HepG2 (cell line): Measurements from ENCODE around the gene SCN7A. TPM values are rescaled to one million over a fixed set of nuclear protein-coding genes. Genes with fewer than 3 reads are reported as not detected.
A peak's percentile ranks its signal among the peaks of the same experiment; 100 is the strongest.

Experiments
- ATAC-seq: fragments of 200-7000 bp; cut with Tn5 transposase; 3 replicates; pipeline ENCODE4 v1.9.1; 2020; ENCODE audit warnings: mild to moderate bottlenecking, moderate library complexity
- BruUV-seq: library from RNA; stranded (reverse); fragments of 400-500 nt; replicated peaks from 2 replicates; lab custom pipeline; 2021; lab: Mats Ljungman, UMichigan
- CTCF ChIA-PET: fragments of 300-600 bp; formaldehyde crosslinking; extraction: SDS; loops from one replicate; lab custom pipeline; 2021; ENCODE audit warnings: low total read pairs, inconsistent platforms, low intra/inter-chr PET ratio; lab: Yijun Ruan, JAX
- POLR2A ChIA-PET: fragments of 350-600 bp; sonication (Branson Sonifier 250); formaldehyde crosslinking; loops from one replicate; lab custom pipeline; 2020; ENCODE audit warnings: antibody characterized with exemption, inconsistent platforms; lab: Yijun Ruan, JAX
- DNase-seq: peaks from one replicate; pipeline ENCODE4 v3.0.0-alpha.2; 2015; ENCODE audit warnings: low spot score
- FAIRE-seq: peaks from 3 replicates; lab custom pipeline; 2011; peaks lifted over from hg19 to GRCh38; lab: Jason Lieb, UNC
- H2AFZ ChIP-seq: one replicate; pipeline ENCODE4 v1.6.1; 2011; ENCODE audit warnings: low read length, inconsistent platforms
- H3K27ac ChIP-seq: fragments of 300-600 bp; 3 replicates; pipeline ENCODE4 v1.8.0; 2011; ENCODE audit warnings: mixed run types, mild to moderate bottlenecking, mixed read lengths, low read length, inconsistent platforms; ENCODE audit not compliant: insufficient read depth; ENCODE audit errors: extremely low read length
- H3K27me3 ChIP-seq, 2 experiments: fragments of 200-600 bp in 1 of 2; 2 replicates in 1 of 2; 3 replicates in 1 of 2; pipeline versions ENCODE4 v1.6.0 to v1.8.0; 2011; ENCODE audit warnings: low read length in 2 of 2, mild to moderate bottlenecking in 2 of 2, moderate library complexity in 2 of 2, inconsistent platforms in 1 of 2; ENCODE audit not compliant: insufficient read depth in 2 of 2, control insufficient read depth in 1 of 2
- H3K36me3 ChIP-seq, 2 experiments: fragments of 200-600 bp in 1 of 2; replicated peaks in 1 of 2; 2 replicates in 1 of 2; 3 replicates in 1 of 2; pipeline versions ENCODE4 v1.5.1 to v1.8.0; 2011; ENCODE audit warnings: low read length in 2 of 2, inconsistent platforms in 1 of 2; ENCODE audit not compliant: insufficient read depth in 2 of 2, control insufficient read depth in 1 of 2
- H3K4me1 ChIP-seq: 2 replicates; pipeline ENCODE4 v1.5.1; 2012; ENCODE audit warnings: low read length, inconsistent platforms; ENCODE audit not compliant: insufficient read depth
- H3K4me2 ChIP-seq: 2 replicates; pipeline ENCODE4 v1.6.0; 2011; ENCODE audit warnings: low read depth, low read length, inconsistent platforms
- H3K4me3 ChIP-seq, 3 experiments: fragments of 200-600 bp in 1 of 3; sonication (generic), shearing (Covaris generic) in 1 of 3; replicated peaks in 1 of 3; 2 replicates each; pipeline ENCODE4 v1.5.1; 2011 to 2016; ENCODE audit warnings: low read length in 3 of 3, inconsistent platforms in 2 of 3, low read depth in 2 of 3, mild to moderate bottlenecking in 2 of 3, control low read depth in 1 of 3, mixed read lengths in 1 of 3; ENCODE audit not compliant: insufficient read depth in 1 of 3
- H3K79me2 ChIP-seq: one replicate; pipeline ENCODE4 v1.6.1; 2011; ENCODE audit warnings: low read length, inconsistent platforms; ENCODE audit not compliant: insufficient read depth
- H3K9ac ChIP-seq: 2 replicates; pipeline ENCODE4 v1.6.0; 2011; ENCODE audit warnings: mild to moderate bottlenecking, low read depth, low read length, inconsistent platforms; ENCODE audit not compliant: insufficient read depth
- H3K9me3 ChIP-seq: 2 replicates; pipeline ENCODE4 v1.5.1; 2012; ENCODE audit warnings: mild to moderate bottlenecking, low read length
- H4K20me1 ChIP-seq: 2 replicates; pipeline ENCODE4 v1.6.0; 2011; ENCODE audit warnings: inconsistent platforms, mild to moderate bottlenecking, low read length, moderate library complexity; ENCODE audit not compliant: insufficient read depth
- CEBPB ChIP-seq: IDR thresholded peaks from 2 replicates; pipeline ENCODE4 v1.6.1; 2011; ENCODE audit warnings: low read depth, low read length, improper control_type of control experiment, borderline replicate concordance
- JUND ChIP-seq: sonication (generic); formaldehyde crosslinking; IDR thresholded peaks from 2 replicates; pipeline ENCODE4 v1.8.0; 2022; ENCODE audit warnings: mild to moderate bottlenecking, missing genetic modification reagents
- NFIC ChIP-seq: IDR thresholded peaks from 2 replicates; pipeline ENCODE4 v1.6.1; 2012; ENCODE audit warnings: mild to moderate bottlenecking, low read length, inconsistent platforms
- NR2F6 ChIP-seq, 2 experiments: IDR thresholded peaks; 2 replicates each; pipeline ENCODE4 v1.6.1; 2016; ENCODE audit warnings: antibody characterized with exemption in 1 of 2, mild to moderate bottlenecking in 1 of 2
- SALL1 ChIP-seq: sonication (generic); formaldehyde crosslinking; IDR thresholded peaks from 2 replicates; pipeline ENCODE4 v1.8.0; 2022; ENCODE audit warnings: mild to moderate bottlenecking, missing genetic modification reagents
- SP5 ChIP-seq: IDR thresholded peaks from 2 replicates; pipeline ENCODE4 v1.6.1; 2016; ENCODE audit warnings: low read depth, borderline replicate concordance
- TCF7 ChIP-seq: sonication (generic); IDR thresholded peaks from 2 replicates; pipeline ENCODE4 v1.6.1; 2016; ENCODE audit warnings: antibody characterized with exemption, low read depth
- TCF7L2 ChIP-seq: IDR thresholded peaks from 2 replicates; pipeline ENCODE4 v1.6.1; 2011; ENCODE audit warnings: mild to moderate bottlenecking, low read depth, low read length, moderate library complexity
- ZNF251 ChIP-seq: sonication (generic); formaldehyde crosslinking; IDR thresholded peaks from 2 replicates; pipeline ENCODE4 v1.9.0; 2021; ENCODE audit warnings: mild to moderate bottlenecking, missing genetic modification reagents
- ZNF501 ChIP-seq: sonication (generic); formaldehyde crosslinking; IDR thresholded peaks from 2 replicates; pipeline ENCODE4 v1.5.1; 2020; ENCODE audit warnings: mild to moderate bottlenecking, moderate library complexity, missing genetic modification reagents
- ZNF605 ChIP-seq: sonication (generic); formaldehyde crosslinking; IDR thresholded peaks from 2 replicates; pipeline ENCODE4 v1.8.0; 2022; ENCODE audit warnings: mild to moderate bottlenecking, missing genetic modification reagents
- ZNF770 ChIP-seq: sonication (generic); formaldehyde crosslinking; IDR thresholded peaks from 2 replicates; pipeline ENCODE4 v1.5.0; 2020; ENCODE audit warnings: mild to moderate bottlenecking, missing genetic modification reagents
- WGBS: methylation state at CpG from one replicate; pipeline ENCODE4 v1.1.6; 2017; ENCODE audit warnings: low lambda C conversion rate; 5-methylcytosine and 5-hydroxymethylcytosine counted together
- in situ Hi-C: cut with HindIII; loops from 2 replicates; pipeline ENCODE4 v1.10.0; 2017; ENCODE audit warnings: low pct_unique_long_range_greater_than_20kb; ENCODE audit not compliant: extremely low pct_ligation_motif_present
- intact Hi-C: fragments of 100-400 bp; cut with micrococcal nuclease; formaldehyde crosslinking; loops from one replicate; pipeline ENCODE4 v1.10.0; 2022; ENCODE audit not compliant: unreplicated experiment
- polyA plus RNA-seq, 8 experiments: library from polyadenylated mRNA; depleted of rRNA in 3 of 8; stranded (reverse) in 7 of 8; unstranded in 1 of 8; fragments of >200 nt; fragmentation: Illumina TruSeq in 4 of 8; extraction: Trizol in 4 of 8; gene quantifications; 2 replicates each; pipeline versions ENCODE4 v1.2.1 to v1.2.3, GENCODE V29; 2011 to 2016; ENCODE audit warnings: low read depth in 4 of 8, missing spikeins in 1 of 8, mixed read lengths in 1 of 8; ENCODE audit not compliant: insufficient read depth in 1 of 8
- total RNA-seq, 5 experiments: library from RNA; depleted of rRNA; stranded (reverse); fragments of >200 nt; fragmentation: Illumina TruSeq; extraction: Trizol; gene quantifications; 2 replicates each; pipeline ENCODE4 v1.2.3, GENCODE V29; 2016; ENCODE audit warnings: low read depth in 1 of 5
- TF ChIP-seq, protein P1 (sequence below): sonication (generic); formaldehyde crosslinking; IDR thresholded peaks from 2 replicates; pipeline ENCODE4 v1.5.0; 2020; ENCODE audit warnings: mild to moderate bottlenecking, missing genetic modification reagents, moderate library complexity
- TF ChIP-seq, protein P2 (sequence below): sonication (generic); formaldehyde crosslinking; IDR thresholded peaks from 2 replicates; pipeline ENCODE4 v1.8.0; 2022; ENCODE audit warnings: low read depth, missing genetic modification reagents
- TF ChIP-seq, protein P3 (sequence below): sonication (generic); formaldehyde crosslinking; IDR thresholded peaks from 2 replicates; pipeline ENCODE4 v1.5.1; 2020; ENCODE audit warnings: mild to moderate bottlenecking, missing genetic modification reagents

SCN7A gene
- total and polyA plus RNA-seq, 2 of the 13 experiments (the other 11 are each of a cell fraction or from before 2014, with no cell fraction given), result 0.01 TPM; not detected in 1

GRCh38 chr2:166384774-166385173 lies 109.3 kb downstream of the SCN7A start:
- H3K27ac ChIP-seq, result no peak overlapping the region
- H3K36me3 ChIP-seq, result no peaks in the 10 kb centered on the region
- no peak overlapping the region for H2AFZ ChIP-seq
- in situ Hi-C loops (no loop called here), intact Hi-C loops (loop anchor here (1.0 kb wide), 2 partner anchors 8 to 23 kb away; no protein-coding TSS in a partner anchor)
- no peaks in the 10 kb centered on the region for H3K9me3 ChIP-seq
- DNase-seq (peak; percentile 27), ATAC-seq (no peak; the same call in 1 of the 3 replicates), FAIRE-seq (no peak)
- H4K20me1 ChIP-seq, result no peaks in the 10 kb centered on the region
- no peaks in the 10 kb centered on the region; a peak in 1 of 5 replicates for H3K27me3 ChIP-seq
- CTCF ChIA-PET, result interaction anchor here (0.8 to 3.2 kb wide), 5 partner anchors 9 to 431 kb away, joined by 3 to 56 read pairs (median 4); partner anchors contain the start of genes SCN9A and TTC21B
- H3K4me2 ChIP-seq, result peak overlapping the region; percentile 54
- BruUV-seq, result no TSS peak
- no peak overlapping the region for H3K9ac ChIP-seq
- H3K4me3 ChIP-seq, result no peak overlapping the region; a peak in 1 of 6 replicates
- WGBS, result 18% methylated on average over 8 of the region's 8 CpGs
- peaks cover 7% of the 10 kb centered on the region for H3K4me1 ChIP-seq
- H3K79me2 ChIP-seq, result no peaks in the 10 kb centered on the region
- POLR2A ChIA-PET, result no interaction called here
- TF ChIP-seq NR2F6 (IDR thresholded peaks at IDR 0.05) (0 out of 2 replicates have a peak, but pooled peaks have one; percentile 18), NR2F6 (CRISPR knock-in tag; IDR thresholded peaks at IDR 0.05) (no peak), SP5 (CRISPR knock-in tag) (0 out of 2 replicates have a peak, but pooled peaks have one; percentile 7), ZNF605 (0 out of 2 replicates have a peak, but pooled peaks have one; percentile 26), ZNF770 (peak; percentile 98), ZNF501 (CRISPR knock-in tag) (0 out of 2 replicates have a peak, but pooled peaks have one; percentile 35), ZNF251 (no peak), JUND (CRISPR knock-in tag) (no peak), NFIC (peak; percentile 23; the same call in 1 of the 2 replicates), SALL1 (CRISPR knock-in tag) (peak; percentile 56; the same call in 1 of the 2 replicates), TCF7 (peak; percentile 5; the same call in 1 of the 2 replicates), TCF7L2 (no peak), CEBPB (peak; percentile 45; the same call in 1 of the 2 replicates)
- TF ChIP-seq, protein P1, sequence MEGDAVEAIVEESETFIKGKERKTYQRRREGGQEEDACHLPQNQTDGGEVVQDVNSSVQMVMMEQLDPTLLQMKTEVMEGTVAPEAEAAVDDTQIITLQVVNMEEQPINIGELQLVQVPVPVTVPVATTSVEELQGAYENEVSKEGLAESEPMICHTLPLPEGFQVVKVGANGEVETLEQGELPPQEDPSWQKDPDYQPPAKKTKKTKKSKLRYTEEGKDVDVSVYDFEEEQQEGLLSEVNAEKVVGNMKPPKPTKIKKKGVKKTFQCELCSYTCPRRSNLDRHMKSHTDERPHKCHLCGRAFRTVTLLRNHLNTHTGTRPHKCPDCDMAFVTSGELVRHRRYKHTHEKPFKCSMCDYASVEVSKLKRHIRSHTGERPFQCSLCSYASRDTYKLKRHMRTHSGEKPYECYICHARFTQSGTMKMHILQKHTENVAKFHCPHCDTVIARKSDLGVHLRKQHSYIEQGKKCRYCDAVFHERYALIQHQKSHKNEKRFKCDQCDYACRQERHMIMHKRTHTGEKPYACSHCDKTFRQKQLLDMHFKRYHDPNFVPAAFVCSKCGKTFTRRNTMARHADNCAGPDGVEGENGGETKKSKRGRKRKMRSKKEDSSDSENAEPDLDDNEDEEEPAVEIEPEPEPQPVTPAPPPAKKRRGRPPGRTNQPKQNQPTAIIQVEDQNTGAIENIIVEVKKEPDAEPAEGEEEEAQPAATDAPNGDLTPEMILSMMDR (CRISPR knock-in tag), result peak; percentile 68
- TF ChIP-seq, protein P2, sequence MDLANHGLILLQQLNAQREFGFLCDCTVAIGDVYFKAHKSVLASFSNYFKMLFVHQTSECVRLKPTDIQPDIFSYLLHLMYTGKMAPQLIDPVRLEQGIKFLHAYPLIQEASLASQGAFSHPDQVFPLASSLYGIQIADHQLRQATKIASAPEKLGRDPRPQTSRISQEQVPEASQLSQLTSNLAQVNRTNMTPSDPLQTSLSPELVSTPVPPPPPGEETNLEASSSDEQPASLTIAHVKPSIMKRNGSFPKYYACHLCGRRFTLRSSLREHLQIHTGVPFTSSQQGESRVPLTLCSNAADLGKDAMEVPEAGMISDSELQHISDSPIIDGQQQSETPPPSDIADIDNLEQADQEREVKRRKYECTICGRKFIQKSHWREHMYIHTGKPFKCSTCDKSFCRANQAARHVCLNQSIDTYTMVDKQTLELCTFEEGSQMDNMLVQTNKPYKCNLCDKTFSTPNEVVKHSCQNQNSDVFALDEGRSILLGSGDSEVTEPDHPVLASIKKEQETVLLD (CRISPR knock-in tag), result no peak
- TF ChIP-seq, protein P3, sequence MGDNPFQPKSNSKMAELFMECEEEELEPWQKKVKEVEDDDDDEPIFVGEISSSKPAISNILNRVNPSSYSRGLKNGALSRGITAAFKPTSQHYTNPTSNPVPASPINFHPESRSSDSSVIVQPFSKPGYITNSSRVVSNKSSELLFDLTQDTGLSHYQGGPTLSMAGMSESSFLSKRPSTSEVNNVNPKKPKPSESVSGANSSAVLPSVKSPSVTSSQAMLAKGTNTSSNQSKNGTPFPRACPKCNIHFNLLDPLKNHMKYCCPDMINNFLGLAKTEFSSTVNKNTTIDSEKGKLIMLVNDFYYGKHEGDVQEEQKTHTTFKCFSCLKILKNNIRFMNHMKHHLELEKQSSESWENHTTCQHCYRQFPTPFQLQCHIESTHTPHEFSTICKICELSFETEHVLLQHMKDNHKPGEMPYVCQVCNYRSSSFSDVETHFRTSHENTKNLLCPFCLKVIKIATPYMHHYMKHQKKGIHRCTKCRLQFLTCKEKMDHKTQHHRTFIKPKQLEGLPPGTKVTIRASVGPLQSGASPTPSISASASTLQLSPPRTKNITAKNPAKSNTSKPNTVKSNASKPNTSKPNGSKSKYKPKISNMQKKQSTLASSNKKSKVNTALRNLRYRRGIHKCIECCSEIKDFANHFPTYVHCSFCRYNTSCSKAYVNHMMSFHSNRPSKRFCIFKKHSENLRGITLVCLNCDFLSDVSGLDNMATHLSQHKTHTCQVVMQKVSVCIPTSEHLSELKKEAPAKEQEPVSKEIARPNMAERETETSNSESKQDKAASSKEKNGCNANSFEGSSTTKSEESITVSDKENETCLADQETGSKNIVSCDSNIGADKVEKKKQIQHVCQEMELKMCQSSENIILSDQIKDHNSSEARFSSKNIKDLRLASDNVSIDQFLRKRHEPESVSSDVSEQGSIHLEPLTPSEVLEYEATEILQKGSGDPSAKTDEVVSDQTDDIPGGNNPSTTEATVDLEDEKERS (CRISPR knock-in tag), result no peak
